Heart left ventricle (tissue), 13 donors: ENCODE results near the gene TRNP1.

ENCODE experiments used
- CTCF ChIP-seq, 12 donors: fragments of 200-600 bp; sonication (generic) in 4 of 12; IDR thresholded peaks; one replicate each; pipeline versions ENCODE4 v1.5.0 to v1.8.0; 2018 to 2022; ENCODE audit warnings: antibody characterized with exemption in 12 of 12, mild to moderate bottlenecking in 5 of 12
- POLR2A ChIP-seq, 2 donors: fragments of 450-650 bp; IDR thresholded peaks; one replicate each; pipeline ENCODE4 v1.6.1; 2017; ENCODE audit warnings: antibody characterized with exemption in 2 of 2, mild to moderate bottlenecking in 2 of 2, moderate library complexity in 2 of 2
- donor health status: ischemic (EF 13 %, LVEDD 7.1; RV severe dilation, severe dysfunction).
- donor health status: DM: no; HTN: yes; CAD: no.
- donor health status: DM: no; HTN: no; CAD: no.
- donor health status: ischemic (EF 25% LVEDD 6.9; RV normal size, moderate dysfunction).
- donor health status: ischemic (EF 25% LVEDD 5.7; RV mildly dilated, moderate dysfunction).
- donor health status: ischemic (EF 35%, LVEDD 5.7; RV mildly dilated, moderate dysfunction).
- donor health status: nonischemic (EF 11% LVEDD 7.7; RV severe dilation, severe dysfunction).
- donor health status: DM: yes; HTN: yes; CAD: no.
- donor health status: PGD.
- donor health status: ischemic (EF 29% LVEDD 5.4; RV normal size, mild dysfunction).
- donor health status: nonischemic (EF 23%, LVEDD 6.1; RV moderate dilation, normal function).

DNA sequence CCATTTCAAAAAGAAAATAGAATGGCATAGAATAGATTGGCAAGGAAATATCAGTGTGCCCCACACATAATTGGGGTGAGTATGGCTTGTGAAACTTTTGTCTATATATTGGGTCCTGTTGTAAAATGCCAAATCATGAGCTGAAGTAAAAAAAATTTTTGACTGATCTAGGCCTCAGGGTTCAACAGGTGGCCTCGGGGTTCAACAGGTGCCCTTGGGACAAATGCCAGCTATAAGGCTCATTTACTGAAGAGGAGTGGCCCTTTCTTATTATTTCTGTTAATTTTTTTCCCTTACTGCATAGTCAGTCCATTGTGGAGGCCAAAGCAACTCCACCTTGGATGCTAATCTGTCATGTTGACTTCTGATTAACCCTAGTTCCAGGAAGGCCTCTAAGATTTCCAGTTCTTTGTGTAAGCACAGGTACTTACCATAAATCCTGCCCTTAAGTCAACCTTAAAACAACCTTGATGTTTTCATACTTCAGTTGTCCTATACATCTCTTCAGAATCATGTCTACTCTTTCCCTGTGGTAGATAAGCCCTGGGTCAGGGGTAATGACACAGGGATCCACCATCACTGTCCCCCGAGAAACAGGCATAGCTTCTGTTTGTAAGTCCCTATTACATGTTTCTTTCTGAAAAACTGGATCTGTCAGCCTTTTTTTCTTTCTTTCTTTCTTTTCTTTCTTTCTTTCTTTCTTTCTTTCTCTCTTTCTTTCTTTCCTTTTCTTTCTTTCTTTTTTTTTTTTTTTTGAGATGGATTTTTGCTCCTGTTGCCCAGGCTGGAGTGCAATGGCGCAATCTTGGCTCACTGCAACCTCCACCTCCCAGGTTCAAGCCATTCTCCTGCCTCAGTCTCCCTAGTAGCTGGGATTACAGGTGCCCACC lies 16.6 kb upstream of the TRNP1 start:
- no peak for TF ChIP-seq CTCF (IDR thresholded peaks at IDR 0.05)
- no peak for TF ChIP-seq POLR2A (IDR thresholded peaks at IDR 0.05)
